Body of pancreas (tissue), 4 donors: ENCODE measurements around the gene KCNMB2.

ENCODE experiments used
- CTCF ChIP-seq, 7 experiments: fragments of 450-650 bp in 4 of 7; fragments of 200-600 bp in 3 of 7; sonication (generic) in 3 of 7; IDR thresholded peaks; one replicate each; pipeline ENCODE4 v1.5.1; 2016 to 2019; ENCODE audit warnings: antibody characterized with exemption in 7 of 7
- POLR2A ChIP-seq, 3 donors: fragments of 450-650 bp; IDR thresholded peaks; one replicate each; pipeline ENCODE4 v1.6.1; 2016; ENCODE audit warnings: antibody characterized with exemption in 3 of 3, mild to moderate bottlenecking in 2 of 3

- TF ChIP-seq CTCF (IDR thresholded peaks at IDR 0.05) (no peak), POLR2A (IDR thresholded peaks at IDR 0.05) (no peak)
Observed at GRCh38 chr3:178562947-178563232, 26.7 kb downstream of the KCNMB2 start.
